OCI-LY3 (cell line): ENCODE measurements around the gene NFE2.

Source experiments
- EZH2phosphoT487 ChIP-seq: fragments of 200-600 bp; shearing (Covaris generic); IDR thresholded peaks from 2 replicates; pipeline ENCODE4 v1.6.1; 2018; ENCODE audit warnings: antibody characterized with exemption, mixed run types, low read depth
- TF ChIP-seq, protein P1 (sequence below): fragments of 200-600, 300-600 bp; sonication (generic); IDR thresholded peaks from 2 replicates; pipeline ENCODE4 v1.5.1; 2014; ENCODE audit warnings: antibody characterized with exemption, low read length, low read depth

DNA sequence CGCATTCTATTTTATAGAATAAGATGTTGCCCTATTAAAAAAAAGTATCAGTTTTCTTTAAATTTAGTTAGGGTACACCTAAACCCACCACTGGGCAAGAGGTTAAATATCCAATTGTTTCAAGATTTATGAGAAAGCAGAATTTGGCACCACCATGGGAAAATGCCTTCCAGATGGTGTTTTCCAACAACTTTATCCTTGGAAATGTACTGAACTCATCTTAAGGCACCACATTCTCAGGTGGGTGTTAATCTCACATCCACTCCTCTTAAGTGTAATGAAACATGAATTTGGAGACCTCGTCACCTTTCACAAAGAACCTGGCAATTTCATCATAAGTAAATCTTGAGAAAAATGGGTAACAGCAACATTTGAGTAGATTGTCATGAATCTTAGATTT, 34.0 kb downstream of the NFE2 start:
- TF ChIP-seq, protein P1, sequence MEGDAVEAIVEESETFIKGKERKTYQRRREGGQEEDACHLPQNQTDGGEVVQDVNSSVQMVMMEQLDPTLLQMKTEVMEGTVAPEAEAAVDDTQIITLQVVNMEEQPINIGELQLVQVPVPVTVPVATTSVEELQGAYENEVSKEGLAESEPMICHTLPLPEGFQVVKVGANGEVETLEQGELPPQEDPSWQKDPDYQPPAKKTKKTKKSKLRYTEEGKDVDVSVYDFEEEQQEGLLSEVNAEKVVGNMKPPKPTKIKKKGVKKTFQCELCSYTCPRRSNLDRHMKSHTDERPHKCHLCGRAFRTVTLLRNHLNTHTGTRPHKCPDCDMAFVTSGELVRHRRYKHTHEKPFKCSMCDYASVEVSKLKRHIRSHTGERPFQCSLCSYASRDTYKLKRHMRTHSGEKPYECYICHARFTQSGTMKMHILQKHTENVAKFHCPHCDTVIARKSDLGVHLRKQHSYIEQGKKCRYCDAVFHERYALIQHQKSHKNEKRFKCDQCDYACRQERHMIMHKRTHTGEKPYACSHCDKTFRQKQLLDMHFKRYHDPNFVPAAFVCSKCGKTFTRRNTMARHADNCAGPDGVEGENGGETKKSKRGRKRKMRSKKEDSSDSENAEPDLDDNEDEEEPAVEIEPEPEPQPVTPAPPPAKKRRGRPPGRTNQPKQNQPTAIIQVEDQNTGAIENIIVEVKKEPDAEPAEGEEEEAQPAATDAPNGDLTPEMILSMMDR, result no peak
- no peak for TF ChIP-seq EZH2phosphoT487
